Neural progenitor cell (in vitro differentiated cells): ENCODE results near the gene GRID1. TPM values are rescaled to one million over a fixed set of nuclear protein-coding genes. Genes with fewer than 3 reads are reported as not detected.
A peak's percentile ranks its signal among the peaks of the same experiment; 100 is the strongest.

Experiments
- DNase-seq: peaks from one replicate; pipeline ENCODE4 v3.0.0-alpha.2; 2016; ENCODE audit warnings: low spot score
- H2AFZ ChIP-seq: fragments of 200-600 bp; sonication (generic); replicated peaks from 2 replicates; pipeline ENCODE4 v1.6.1; 2016; ENCODE audit warnings: antibody characterized with exemption
- H3F3A ChIP-seq: fragments of 200-600 bp; sonication (generic); 2 replicates; pipeline ENCODE4 v1.6.1; 2016; ENCODE audit warnings: antibody characterized with exemption, low read depth
- H3K27ac ChIP-seq: fragments of 200-600 bp; sonication (generic); 2 replicates; pipeline ENCODE4 v1.5.1; 2016; ENCODE audit warnings: mild to moderate bottlenecking
- H3K27me3 ChIP-seq: fragments of 200-600 bp; sonication (generic); 2 replicates; pipeline ENCODE4 v1.6.1; 2016; ENCODE audit warnings: mild to moderate bottlenecking, moderate library complexity
- H3K36me3 ChIP-seq: fragments of 200-600 bp; sonication (generic); 2 replicates; pipeline ENCODE4 v1.5.1; 2016
- H3K4me1 ChIP-seq: fragments of 200-600 bp; sonication (generic); 2 replicates; pipeline ENCODE4 v1.6.1; 2016; ENCODE audit warnings: mixed run types
- H3K4me2 ChIP-seq: fragments of 200-600 bp; sonication (generic); 2 replicates; pipeline ENCODE4 v1.6.1; 2016
- H3K4me3 ChIP-seq: fragments of 200-600 bp; sonication (generic); 2 replicates; pipeline ENCODE4 v1.5.1; 2016
- H3K79me2 ChIP-seq: fragments of 200-600 bp; sonication (generic); 2 replicates; pipeline ENCODE4 v1.6.1; 2016; ENCODE audit warnings: low read depth
- H3K9ac ChIP-seq: fragments of 200-600 bp; sonication (generic); 2 replicates; pipeline ENCODE4 v1.6.1; 2016
- H3K9me3 ChIP-seq: fragments of 200-600 bp; sonication (generic); 2 replicates; pipeline ENCODE4 v1.5.1; 2016; ENCODE audit warnings: low read depth
- H4K20me1 ChIP-seq: fragments of 200-600 bp; sonication (generic); 2 replicates; pipeline ENCODE4 v1.6.1; 2016; ENCODE audit warnings: low read depth
- H3K27ac Mint-ChIP-seq: 3 replicates; pipeline ENCODE4 v1.8.0; 2021; ENCODE audit warnings: mixed read lengths
- H3K27me3 Mint-ChIP-seq: 2 replicates; pipeline ENCODE4 v1.8.0; 2022; ENCODE audit warnings: low read depth, mild to moderate bottlenecking, inconsistent platforms, moderate library complexity, mixed read lengths; ENCODE audit not compliant: insufficient read depth
- H3K36me3 Mint-ChIP-seq: 3 replicates; pipeline ENCODE4 v1.8.0; 2021; ENCODE audit warnings: mixed read lengths
- H3K4me1 Mint-ChIP-seq: 3 replicates; pipeline ENCODE4 v1.8.0; 2021; ENCODE audit warnings: mixed read lengths
- H3K4me3 Mint-ChIP-seq: 3 replicates; pipeline ENCODE4 v1.8.0; 2021; ENCODE audit warnings: mild to moderate bottlenecking, moderate library complexity, mixed read lengths
- H3K9me3 Mint-ChIP-seq: 3 replicates; pipeline ENCODE4 v1.8.0; 2020; ENCODE audit warnings: mixed read lengths
- EZH2 ChIP-seq: fragments of 200-600 bp; sonication (generic); IDR thresholded peaks from 2 replicates; pipeline ENCODE4 v1.6.1; 2017; ENCODE audit warnings: antibody characterized with exemption, mild to moderate bottlenecking, moderate library complexity
- EZH2phosphoT487 ChIP-seq: fragments of 200-600 bp; sonication (generic); IDR thresholded peaks from 2 replicates; pipeline ENCODE4 v1.6.1; 2017; ENCODE audit warnings: antibody characterized with exemption
- total RNA-seq: library from RNA; depleted of rRNA; stranded (reverse); fragments of >200 nt; gene quantifications from 2 replicates; pipeline ENCODE4 v1.2.3, GENCODE V29; 2015; ENCODE audit warnings: low replicate concordance
- TF ChIP-seq, protein P1 (sequence below): fragments of 200-600 bp; sonication (generic); IDR thresholded peaks from 2 replicates; pipeline ENCODE4 v1.5.1; 2017; ENCODE audit warnings: antibody characterized with exemption, mild to moderate bottlenecking

The GRID1 gene
- total RNA-seq, 1 donor from 2014 or later, result not detected

DNA sequence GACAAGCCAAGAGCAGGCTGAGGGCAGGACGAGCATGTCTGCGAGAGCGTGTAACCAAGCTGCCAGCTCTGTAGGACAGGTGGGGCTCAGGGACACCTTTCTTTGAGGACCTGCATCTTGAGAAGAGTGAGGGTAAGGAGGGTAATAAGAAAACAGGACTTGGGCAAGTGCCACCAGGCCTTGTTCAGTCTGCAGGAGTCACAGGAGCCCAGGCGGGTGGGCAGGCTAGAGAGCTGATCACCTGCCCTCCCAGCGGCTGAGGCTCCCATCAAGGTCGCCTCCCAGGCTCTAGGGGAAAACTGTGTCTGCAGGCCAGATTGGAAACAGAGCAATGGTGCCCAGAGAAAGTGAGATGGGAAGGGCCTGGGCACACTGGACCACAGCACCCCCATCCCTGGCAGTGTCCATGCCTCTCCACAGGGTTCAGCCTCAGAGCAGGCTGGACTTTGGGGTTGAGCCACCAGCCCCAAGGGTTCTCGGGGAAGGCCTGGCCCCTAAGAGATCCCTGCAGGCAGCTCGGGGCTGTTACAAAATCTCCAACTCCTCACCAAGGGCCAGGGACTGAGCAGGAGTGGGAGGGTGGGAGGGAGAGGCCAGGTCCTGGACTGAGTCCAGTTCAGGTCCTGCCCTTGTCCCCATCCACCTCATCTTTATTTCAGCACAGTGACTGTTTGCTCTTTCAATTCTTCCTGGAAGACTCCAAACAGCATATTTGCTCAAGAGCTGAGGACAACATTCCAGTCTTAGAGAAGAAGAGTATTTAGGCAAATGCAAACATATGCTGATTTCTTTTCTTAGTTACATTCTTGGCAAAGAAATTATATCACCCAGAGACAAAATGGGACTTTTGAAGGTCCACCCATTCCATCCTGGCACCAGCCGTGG is 161.9 kb downstream of the GRID1 start:
- Mint-ChIP-seq H3K27ac (no peak overlapping the region), H3K27me3 (peaks cover 11% of the 10 kb centered on the region), H3K36me3 (no peaks in the 10 kb centered on the region), H3K4me3 (no peak overlapping the region), H3K4me1 (peaks cover 4% of the 10 kb centered on the region), H3K9me3 (peaks cover 2% of the 10 kb centered on the region)
- Histone ChIP-seq H3K9me3 (no peaks in the 10 kb centered on the region), H4K20me1 (no peaks in the 10 kb centered on the region), H3K36me3 (no peaks in the 10 kb centered on the region), H3K9ac (no peak overlapping the region), H3K79me2 (no peaks in the 10 kb centered on the region), H3K4me1 (no peaks in the 10 kb centered on the region), H3K27me3 (no peaks in the 10 kb centered on the region), H3F3A (no peaks in the 10 kb centered on the region), H2AFZ (no peak overlapping the region), H3K27ac (no peak overlapping the region), H3K4me2 (no peak overlapping the region), H3K4me3 (no peak overlapping the region)
- no peak for DNase-seq
- TF ChIP-seq EZH2, result no peak

DNA sequence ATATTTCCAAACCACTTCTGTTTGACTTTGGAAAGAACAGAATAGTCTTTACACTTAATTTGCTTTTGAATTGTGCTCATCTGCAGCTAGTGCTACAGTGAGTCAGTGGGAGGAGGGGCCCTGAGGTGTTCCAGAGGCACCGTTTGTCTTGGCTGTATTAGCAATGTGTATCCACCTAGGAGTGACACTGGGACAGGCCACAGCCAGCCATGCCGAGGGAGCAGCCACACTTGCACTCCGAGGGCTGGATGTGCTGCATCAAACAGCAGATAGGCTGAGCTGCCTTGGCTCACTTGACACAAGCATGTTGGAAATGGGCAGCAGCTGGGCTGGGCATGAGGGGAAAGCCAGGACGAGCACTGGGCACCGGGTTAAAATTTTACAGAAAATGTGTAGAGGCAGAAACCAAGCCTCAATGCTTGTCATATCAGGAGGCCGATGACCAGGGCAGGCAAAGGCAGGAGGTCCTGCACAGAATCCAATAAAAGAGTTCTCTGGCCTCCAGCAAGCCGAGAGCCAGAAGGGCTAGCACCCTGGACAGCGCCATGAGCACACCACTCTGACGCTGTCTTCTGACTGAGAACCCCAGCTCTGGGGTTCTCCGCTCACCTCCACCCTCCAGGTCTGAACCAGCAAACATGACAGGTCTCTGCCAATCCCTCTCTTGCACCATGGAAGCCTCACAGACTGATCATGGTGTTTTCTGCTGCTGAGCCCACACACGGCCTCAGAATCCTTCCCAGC is 163.3 kb downstream of the GRID1 start:
- Mint-ChIP-seq H3K4me1 (peaks cover 1% of the 10 kb centered on the region), H3K4me3 (no peak overlapping the region)
- H3K36me3 ChIP-seq, result no peaks in the 10 kb centered on the region

DNA sequence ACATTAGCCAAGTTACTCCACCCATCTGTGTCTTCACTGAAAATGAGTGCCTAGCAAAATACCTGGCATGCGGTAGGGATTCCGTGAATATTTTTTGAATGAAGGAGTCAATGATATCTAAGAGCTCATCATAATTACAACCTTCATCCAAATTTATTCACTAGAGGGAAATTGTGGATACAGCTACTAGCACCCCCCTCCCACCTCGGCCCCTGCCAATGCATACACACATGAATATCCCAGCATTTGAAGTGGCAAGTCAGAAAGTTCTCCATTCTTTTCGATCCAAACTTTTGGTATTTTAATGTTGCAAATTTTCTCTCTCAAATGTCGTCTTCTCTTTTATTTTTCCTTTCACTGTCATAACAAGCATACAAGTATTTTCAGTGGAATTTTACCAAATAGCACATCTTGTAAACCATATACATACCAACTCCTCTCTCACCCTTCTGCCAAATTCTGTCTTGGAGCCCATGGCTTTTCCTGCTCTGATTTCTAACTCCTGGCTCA is 164.3 kb downstream of the GRID1 start:
- H3K4me1 Mint-ChIP-seq, result no peaks in the 10 kb centered on the region
- Histone ChIP-seq H4K20me1 (no peaks in the 10 kb centered on the region), H2AFZ (no peak overlapping the region), H3F3A (no peaks in the 10 kb centered on the region), H3K27me3 (no peaks in the 10 kb centered on the region), H3K79me2 (no peaks in the 10 kb centered on the region), H3K36me3 (no peaks in the 10 kb centered on the region), H3K9me3 (no peaks in the 10 kb centered on the region), H3K9ac (no peak overlapping the region), H3K4me1 (no peaks in the 10 kb centered on the region), H3K27ac (no peak overlapping the region), H3K4me3 (no peak overlapping the region), H3K4me2 (no peak overlapping the region)
- H3K27ac Mint-ChIP-seq, result no peak overlapping the region
- H3K27me3 Mint-ChIP-seq, result peaks cover 9% of the 10 kb centered on the region
- H3K4me3 Mint-ChIP-seq, result no peak overlapping the region
- peaks cover 2% of the 10 kb centered on the region for H3K9me3 Mint-ChIP-seq
- TF ChIP-seq, protein P1, sequence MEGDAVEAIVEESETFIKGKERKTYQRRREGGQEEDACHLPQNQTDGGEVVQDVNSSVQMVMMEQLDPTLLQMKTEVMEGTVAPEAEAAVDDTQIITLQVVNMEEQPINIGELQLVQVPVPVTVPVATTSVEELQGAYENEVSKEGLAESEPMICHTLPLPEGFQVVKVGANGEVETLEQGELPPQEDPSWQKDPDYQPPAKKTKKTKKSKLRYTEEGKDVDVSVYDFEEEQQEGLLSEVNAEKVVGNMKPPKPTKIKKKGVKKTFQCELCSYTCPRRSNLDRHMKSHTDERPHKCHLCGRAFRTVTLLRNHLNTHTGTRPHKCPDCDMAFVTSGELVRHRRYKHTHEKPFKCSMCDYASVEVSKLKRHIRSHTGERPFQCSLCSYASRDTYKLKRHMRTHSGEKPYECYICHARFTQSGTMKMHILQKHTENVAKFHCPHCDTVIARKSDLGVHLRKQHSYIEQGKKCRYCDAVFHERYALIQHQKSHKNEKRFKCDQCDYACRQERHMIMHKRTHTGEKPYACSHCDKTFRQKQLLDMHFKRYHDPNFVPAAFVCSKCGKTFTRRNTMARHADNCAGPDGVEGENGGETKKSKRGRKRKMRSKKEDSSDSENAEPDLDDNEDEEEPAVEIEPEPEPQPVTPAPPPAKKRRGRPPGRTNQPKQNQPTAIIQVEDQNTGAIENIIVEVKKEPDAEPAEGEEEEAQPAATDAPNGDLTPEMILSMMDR, result no peak
- TF ChIP-seq EZH2phosphoT487 (no peak), EZH2 (no peak)
- no peaks in the 10 kb centered on the region for H3K36me3 Mint-ChIP-seq
- DNase-seq, result no peak

More for the DNA sequence above, 163.3 kb downstream of the GRID1 start:
- no peak for TF ChIP-seq EZH2phosphoT487
- TF ChIP-seq, protein P1, result no peak
- no peak for TF ChIP-seq EZH2
- Histone ChIP-seq H3F3A (no peaks in the 10 kb centered on the region), H4K20me1 (no peaks in the 10 kb centered on the region), H3K27me3 (no peaks in the 10 kb centered on the region), H3K4me3 (no peak overlapping the region), H3K79me2 (no peaks in the 10 kb centered on the region), H3K9ac (no peak overlapping the region), H3K9me3 (no peaks in the 10 kb centered on the region), H3K27ac (no peak overlapping the region), H3K4me2 (no peak overlapping the region), H2AFZ (no peak overlapping the region), H3K4me1 (no peaks in the 10 kb centered on the region)
- H3K27me3 Mint-ChIP-seq, result peaks cover 8% of the 10 kb centered on the region
- H3K27ac Mint-ChIP-seq, result no peak overlapping the region
- peaks cover 2% of the 10 kb centered on the region for H3K9me3 Mint-ChIP-seq
- H3K36me3 Mint-ChIP-seq, result no peaks in the 10 kb centered on the region
- peak; percentile 77 for DNase-seq
